ENCODE measurements around the gene PRKD1. TPM values are rescaled to one million over a fixed set of nuclear protein-coding genes. Genes with fewer than 3 reads are reported as not detected.
"Not testable (repeated sequence)": the region's sequence is repeated elsewhere in the genome, so short reads cannot be mapped to it uniquely, and the experiment has no call there.

The PRKD1 gene
- total RNA-seq, 1 donor from 2014 or later: not detected

DNA sequence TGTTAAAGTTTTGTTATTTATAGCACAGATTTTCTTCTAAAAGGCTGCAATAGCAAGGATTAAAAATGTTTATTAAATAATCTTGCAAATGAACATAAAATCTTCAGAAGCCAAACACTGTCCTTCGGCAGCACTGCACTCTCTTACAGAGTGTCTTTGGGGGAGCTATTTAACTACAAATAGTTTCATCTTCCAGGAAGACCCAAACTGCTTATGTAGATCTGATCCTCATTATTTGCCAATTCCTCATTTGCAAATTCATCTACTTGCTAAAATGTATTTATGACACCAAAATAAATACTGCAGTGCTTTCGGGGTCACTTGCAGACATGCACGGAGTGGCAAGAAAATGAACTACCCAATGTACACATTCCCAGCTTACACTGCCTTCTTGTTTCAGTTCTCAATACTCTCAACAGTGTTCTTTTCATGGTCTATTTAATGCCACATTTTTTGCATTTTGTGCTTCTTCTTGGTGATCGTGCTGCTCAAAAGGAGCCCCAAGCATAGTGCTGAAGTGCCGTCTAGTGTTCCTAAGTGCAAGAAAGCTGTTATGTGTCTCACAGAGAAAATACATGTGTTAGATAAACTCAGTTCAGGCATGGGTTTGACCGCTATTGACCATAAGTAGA lies 128.1 kb downstream of the PRKD1 start:
- intact Hi-C loops (cut with micrococcal nuclease): no loop called here

DNA sequence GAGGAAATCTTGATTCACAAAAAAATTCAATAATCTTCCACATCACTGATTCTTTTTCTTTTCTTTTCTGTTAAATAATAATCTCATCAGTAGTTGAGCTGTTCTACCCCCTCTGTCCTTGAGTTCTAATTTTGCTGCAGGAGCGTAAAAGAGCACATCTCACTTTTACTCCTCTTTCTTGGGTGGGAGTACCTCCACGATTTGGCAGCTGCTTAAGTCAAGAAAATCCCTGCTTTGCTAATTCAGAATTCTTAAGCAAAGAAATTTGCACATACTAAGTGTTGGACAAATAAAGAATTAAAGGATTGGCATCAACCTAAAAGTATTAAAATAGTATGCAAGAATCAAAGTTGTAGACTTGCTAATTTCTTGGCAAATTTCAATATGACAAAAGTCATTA lies 128.8 kb downstream of the PRKD1 start:
- intact Hi-C loops (cut with micrococcal nuclease): no loop called here

DNA sequence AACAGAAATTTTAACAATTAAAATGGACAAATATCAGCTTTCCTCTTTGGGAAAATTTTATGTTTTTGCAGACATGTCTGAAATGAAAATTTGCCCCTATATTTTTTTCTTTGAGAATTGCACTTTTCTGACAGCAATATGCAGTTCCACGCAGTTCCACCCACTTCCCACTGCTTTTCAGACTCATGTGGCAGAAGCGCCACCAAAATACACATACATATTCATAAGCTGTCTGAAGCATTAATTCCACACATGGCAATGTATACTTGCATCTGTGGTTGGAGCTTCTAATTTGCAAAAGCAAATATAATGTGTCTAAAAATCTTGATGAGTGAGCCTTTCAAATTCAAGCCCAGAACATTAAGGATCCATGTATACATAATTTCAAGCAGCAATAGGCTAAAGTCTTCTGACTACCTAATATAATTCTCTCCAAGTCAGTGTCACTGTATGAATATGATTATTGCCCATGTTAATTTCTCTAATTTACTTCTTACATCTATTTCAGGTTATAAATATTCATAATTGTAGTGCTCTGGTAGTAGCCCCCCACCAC lies 129.5 kb downstream of the PRKD1 start:
- intact Hi-C loops (cut with micrococcal nuclease): no loop called here

DNA sequence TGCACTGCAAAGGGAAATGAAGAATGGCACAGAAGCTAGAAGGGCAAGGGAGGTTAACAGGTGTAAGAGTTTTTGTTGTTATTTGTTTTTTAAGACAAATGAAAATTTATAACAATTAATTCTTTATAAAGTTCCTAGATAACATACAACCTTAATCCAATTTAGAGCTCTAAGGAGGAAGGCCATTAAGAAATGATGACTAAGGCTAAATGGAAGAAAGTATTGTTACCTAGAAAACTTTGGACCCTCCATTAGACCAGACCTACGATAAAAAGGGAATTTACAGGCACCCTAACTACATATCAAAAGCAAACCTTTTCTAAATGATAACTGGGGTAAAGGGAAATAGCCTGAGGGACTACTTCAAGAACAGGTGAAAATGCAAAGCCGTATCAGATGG lies 130.8 kb downstream of the PRKD1 start:
- intact Hi-C loops (cut with micrococcal nuclease): no loop called here

DNA sequence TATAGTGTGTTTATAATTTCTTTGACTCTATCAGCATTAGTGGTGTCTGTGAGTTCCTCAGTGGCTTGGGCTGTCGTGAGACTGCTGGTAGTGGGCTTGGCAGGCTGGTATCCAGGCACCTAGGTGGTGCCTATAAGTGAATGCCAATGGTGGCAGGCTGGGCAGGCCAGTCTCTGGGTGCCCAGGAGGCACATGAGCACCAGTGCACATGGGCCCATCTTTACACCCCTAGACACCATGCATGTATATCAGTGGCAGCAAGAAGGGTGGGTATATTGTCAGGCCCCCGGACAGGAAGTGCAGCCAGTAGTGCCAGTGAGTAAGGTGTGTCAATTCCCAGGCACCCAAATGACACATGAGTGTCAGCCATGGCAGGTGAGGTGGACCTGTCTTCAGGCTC lies 138.2 kb downstream of the PRKD1 start:
- intact Hi-C loops (cut with micrococcal nuclease): no loop called here

DNA sequence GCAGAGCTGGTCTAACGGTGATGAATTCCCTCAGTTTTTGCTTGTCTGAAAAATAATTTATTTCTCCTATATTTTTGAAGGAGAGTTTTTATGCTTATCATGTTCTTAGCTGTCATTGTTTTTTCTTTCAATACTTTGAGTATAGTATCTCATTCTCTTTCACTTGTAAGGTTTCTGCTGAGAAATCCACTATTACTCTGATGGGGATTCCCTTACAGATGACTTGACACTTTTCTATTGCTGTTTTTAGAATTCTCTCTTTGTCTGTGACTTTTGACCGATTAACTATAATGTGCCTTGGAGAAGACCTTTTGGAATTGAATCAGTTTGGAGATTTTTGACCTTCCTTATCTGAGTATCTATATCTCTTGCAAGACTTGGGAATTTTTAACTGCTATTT lies 139.6 kb downstream of the PRKD1 start:
- intact Hi-C loops (cut with micrococcal nuclease): no loop called here

DNA sequence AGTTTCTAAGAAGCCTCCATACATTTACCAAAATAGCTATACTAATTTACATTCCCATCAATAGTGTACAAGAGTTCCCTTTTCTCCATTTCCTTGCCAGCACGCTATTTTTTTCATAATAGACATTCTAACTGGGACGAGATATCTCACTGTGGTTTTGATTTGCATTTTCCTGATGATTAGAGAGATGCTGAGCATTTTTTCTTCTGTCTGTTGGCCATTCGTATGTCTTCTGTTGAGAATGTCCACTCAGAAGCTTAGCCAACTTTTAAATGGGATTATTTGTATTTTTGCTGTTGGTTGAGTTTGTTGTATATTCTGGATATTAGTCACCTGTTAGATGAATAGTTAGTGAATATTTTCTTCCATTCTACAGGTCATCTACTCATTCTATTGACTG lies 144.1 kb downstream of the PRKD1 start:
- intact Hi-C loops (cut with micrococcal nuclease): no loop called here

DNA sequence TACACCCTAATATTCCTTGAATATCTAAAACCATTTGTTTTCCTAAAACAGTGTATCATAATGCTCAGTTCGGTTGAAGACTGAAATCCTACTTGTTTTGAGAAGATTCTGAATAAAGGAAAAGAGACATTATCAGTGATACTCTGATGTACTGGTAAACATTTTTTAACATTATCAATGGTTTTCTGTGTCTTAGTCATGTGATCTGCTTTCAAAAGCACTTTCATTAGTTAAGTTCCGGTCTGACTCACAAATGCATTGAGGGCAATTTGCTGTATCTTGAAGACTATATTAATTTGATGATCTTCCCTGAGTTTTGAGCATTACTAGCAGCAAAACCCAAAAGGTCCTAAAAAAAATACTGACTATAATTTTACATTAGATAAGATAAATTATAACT lies 145.6 kb downstream of the PRKD1 start:
- intact Hi-C loops (cut with micrococcal nuclease): no loop called here

DNA sequence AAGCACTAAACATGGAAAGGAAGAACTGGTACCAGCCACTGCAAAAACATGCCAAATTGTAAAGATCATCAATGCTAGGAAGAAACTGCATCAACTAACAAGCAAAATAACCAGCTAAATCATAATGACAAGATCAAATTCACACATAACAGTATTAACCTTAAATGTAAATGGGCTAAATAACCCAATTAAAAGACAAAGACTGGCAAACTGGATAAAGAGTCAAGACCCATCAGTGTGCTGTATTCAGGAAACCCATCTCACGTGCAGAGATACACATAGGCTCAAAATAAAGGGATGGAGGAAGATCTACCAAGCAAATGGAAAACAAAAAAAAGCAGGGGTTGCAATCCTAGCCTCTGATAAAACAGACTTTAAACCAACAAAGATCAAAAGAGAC lies 150.5 kb downstream of the PRKD1 start:
- intact Hi-C loops (cut with micrococcal nuclease): not testable (repeated sequence)

DNA sequence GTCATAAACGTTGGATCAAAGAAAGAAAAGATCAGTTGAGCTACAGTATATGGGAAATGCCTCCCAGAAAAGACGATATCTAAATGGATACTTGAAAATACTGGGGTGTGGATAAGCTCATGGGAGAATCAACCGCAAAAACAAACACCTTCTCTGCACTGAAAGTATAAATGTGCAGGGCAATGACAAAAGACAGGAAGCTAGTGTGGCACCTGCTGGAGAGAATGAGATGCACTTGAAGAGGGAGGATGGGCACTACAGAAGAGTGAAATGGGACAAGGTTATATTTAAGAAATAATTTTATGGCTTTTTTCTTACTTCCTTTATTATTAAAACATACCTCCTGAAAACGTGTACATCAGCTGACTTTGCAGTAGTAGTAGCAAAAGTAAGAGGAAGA lies 153.7 kb downstream of the PRKD1 start:
- intact Hi-C loops (cut with micrococcal nuclease): no loop called here

DNA sequence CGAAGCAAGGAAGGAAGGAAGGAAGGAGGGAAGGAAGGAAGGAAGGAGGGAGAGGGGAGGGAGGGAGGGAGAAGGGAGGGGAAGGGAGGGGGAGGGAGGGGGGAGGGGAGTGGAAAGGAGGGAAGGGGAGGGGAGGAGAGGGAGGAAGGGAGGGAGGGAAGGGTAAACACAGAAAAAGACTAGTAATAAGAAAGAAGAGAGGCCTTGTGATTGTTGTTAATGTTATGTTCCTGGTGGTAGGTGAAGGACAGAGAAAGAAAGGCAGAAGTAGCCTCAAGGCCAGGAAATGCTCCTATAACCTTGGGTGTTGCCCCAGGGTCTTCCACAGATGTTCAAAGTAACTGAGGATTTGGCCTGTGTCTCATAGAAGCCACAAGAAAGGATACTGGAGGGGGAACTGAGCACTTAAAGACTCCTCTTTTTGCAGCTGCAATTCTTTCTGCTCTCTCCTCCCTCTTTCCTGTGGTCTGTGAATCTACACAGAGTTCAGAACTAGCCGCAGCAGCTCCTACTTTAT lies 164.2 kb downstream of the PRKD1 start:
- intact Hi-C loops (cut with micrococcal nuclease): no loop called here

DNA sequence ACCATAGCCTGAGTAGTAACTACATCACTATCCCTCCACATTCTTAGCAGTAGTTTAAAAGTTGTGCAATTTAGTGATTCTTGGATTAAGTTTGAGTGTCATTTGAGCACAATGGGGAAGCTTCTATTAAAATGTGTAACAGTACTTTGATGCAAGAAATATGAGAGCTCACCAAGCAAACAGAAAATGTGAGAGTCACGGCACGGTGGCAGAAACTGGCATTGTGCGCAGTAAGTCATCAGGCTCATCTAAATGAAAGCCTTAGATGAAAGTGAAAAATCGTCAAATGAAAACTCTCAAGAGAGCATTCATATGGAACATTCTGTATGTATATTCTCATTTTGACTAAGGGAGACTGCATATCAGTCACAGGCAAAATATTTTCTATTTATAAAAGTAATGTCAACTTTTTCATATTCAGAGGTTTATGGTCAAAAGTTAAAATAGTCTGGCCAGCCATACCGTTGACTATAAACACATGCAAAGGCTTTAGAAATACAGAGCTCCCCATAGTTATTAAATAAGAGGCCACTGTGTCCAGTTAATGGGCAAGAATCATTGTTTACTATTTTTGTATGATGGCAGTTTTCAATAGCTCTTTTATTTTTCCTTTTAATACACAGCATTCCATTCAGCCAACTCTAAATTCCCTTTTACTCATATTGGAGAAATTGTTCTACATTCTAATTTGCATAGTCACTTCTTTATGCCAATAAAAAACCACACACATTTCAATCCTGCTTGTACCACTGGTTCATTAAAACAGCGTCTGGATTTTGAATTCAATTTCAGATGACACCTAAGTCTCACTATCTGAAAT lies 167.9 kb downstream of the PRKD1 start:
- intact Hi-C loops (cut with micrococcal nuclease): no loop called here

DNA sequence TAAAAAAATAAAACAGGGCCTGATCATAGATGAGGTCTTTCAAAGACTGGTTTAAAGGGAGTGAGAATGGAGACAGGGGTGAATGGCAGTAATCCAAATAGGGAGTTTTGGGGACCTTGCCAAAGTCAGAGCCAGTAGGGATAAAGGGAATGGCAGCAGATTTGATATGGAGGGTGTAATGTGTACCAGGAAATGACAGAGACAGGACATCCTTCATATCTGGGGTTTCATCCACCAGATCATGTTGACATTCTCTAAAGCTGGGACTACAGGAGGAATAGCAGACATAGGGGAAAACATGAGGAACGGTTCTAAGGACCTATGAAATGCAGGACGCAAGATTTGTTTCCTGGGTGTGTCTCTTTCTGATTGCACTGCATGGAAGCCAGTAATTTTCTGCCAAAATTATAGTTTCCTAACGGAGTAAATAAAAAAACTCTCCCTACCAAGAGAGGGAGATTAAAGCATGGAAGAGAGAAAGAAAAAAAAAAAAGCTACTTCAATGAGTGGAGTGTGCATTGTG lies 169.9 kb downstream of the PRKD1 start:
- intact Hi-C loops (cut with micrococcal nuclease): no loop called here

DNA sequence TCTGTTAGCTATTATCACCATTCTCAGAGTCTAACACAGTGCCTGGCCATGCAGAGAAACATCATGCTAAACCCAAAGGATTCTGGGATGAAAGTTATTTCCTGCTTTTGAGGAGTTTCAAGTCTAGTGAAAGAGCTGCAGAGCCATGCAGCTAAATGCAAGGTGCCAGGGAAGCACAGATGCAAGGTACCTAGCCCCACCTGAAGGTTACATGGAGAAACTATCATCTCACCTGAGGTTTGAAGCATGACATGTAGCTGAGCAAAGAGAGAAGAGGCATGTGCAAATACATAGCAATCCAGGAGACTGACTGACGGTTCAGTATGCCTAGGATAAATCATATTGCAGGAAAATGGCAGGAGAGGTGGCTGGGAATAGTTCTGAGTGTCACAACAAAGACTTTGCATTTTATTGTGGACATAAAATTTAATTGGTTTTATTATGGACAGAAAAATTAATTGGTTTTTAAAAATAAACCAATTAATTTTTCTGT lies 170.4 kb downstream of the PRKD1 start:
- intact Hi-C loops (cut with micrococcal nuclease): no loop called here

DNA sequence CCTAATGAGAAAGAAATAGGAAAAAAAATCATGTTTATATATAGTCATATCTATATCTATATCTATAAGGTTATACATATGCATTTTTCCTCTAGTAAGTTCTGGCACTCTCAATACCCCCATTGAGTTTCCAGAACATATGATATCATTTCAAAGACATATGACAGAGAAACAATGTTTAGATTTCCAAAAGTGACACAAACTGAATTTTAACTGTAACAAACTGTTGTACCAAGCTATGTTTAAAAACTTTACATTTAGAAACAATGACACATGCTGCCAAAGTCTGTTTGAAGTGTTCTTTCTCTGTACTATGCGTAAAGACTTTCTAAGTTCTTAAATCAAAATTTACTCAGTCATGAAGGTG lies 171.6 kb downstream of the PRKD1 start:
- intact Hi-C loops (cut with micrococcal nuclease): no loop called here

DNA sequence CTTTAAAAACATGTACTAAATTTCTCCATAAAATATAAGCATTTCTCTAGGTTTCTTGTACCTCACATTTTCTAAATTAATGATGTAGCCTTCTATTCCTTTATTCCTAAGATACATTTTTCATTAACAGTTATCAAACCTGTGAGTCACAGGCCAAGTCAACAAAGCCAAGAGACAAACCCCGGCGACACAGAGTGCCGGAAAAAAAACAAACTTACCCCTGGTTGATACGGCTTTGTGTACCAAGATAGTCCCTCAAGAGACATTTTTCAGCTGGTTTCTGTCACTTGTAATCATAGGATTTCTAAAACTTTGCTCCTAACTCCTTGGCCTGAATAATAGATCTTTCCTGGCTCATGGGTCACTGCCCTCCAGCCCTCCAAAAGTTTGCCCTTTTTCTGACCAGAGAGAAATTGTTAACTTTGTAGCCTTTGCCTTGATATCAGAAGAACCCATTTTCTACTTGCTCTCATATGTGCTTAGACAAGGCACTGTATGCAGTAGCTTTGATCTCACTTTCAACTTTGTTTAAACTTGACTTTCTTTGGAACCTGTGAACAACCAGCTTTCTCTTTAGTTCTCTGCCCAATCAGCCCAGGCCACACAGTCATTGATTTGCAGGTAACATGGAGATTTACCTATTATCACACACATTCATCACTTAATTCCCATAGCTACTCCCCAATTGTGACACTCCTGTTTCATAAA lies 172.2 kb downstream of the PRKD1 start:
- intact Hi-C loops (cut with micrococcal nuclease): no loop called here

DNA sequence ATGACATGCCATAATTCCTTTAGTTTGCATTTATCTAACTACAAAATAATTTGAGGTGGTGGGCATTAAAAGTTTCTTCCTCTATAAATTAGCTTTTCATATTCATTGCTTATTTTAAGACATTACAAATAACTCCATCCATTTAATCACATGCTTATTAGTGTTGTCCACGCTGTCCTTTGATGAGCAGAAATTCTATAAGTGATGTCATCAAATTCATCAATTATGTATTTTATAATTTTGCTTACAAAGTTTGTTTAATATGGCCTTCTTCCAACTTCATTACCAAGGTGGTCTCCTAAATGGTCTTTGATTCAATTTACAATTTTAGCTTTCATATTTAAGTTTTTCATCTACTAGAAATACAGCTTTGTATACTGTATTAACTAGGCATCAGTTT lies 173.5 kb downstream of the PRKD1 start:
- intact Hi-C loops (cut with micrococcal nuclease): no loop called here

DNA sequence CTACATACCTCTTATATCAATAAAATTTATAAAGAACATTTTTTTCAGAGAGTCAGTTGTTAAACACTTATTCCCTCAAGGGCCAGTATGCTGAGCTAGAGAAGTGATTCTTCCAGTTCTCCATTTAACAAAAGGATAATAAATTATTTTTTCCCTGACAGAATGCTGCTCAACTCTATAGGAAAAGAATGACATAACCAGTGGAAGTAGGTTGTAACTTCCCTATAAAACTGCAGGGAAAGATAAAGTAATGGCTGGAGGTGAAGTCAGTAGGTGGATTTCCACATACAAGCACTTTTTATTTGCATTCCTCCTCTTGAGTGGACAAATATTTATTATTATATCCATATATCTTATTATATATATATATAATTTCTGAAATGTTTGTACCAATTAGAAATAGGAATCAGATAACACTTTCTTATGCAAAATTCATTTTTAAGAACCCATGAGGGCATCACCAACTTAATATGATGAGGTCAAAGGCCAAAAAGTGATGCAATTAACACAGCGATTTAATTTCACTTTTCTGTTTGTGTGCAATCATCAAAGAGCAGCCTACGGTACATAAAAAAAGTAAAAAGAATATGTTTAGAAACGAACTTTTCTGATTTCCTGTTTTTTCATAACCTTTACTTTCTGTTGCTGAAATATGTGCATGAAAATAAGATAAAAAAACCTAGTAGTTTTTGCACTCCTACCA lies 175.3 kb downstream of the PRKD1 start:
- intact Hi-C loops (cut with micrococcal nuclease): no loop called here

DNA sequence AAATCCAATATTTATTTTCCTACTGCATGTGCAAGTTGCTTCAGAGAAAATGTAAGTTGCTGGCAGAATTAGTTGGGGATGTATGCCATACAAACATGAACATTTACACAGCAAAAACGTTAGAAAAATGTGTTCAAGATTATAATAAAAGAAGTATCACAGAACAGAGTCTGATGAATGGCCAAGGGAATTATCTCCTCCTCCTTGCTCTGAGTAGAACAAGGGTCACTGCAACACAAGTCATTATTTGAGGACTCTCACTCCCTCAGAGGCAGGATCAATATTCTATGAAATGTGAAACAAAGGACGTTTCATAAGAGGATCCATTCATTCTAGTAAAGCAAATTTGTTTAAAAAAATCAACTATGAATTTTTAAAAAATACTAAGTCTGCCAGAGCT lies 177.8 kb downstream of the PRKD1 start:
- intact Hi-C loops (cut with micrococcal nuclease): no loop called here

DNA sequence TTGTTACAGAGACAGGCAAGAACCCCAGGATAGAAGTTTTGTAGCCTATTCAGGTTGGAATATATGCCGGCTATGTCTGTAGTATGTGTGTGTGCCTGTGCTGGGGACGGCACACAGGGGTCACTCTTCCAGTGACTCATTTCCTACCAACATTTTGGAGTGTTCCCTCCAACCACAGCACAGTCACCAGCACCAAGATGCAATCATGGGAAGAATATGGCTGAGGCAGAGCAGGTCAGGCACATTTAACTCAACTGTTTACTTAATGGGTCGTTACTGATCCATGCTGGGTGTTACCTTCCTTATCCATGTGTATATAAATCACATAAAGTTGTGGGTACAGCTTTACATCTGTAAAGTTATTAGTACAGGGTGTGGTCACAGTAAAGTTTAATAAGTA lies 178.3 kb downstream of the PRKD1 start:
- intact Hi-C loops (cut with micrococcal nuclease): no loop called here

DNA sequence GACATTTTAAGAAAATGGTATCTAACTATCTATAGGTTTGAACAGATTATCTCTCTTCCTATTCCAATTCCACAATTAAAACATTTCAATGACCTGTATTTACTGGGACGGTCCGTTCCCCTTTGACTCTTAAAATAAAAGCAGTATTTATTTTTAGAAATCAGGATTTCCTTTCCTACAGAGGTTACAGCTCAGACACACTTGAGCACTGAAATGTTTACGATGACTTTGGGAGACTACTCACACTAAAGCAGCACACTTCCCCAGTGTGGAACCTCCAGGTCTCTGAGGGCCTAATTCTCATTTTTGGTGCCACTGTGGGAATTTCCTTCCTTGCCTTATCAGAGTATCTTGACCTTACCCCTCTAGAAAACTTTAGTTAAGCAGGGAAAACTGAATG lies 181.8 kb downstream of the PRKD1 start:
- intact Hi-C loops (cut with micrococcal nuclease): no loop called here
